Fibroblast of the aortic adventitia (primary cell): ENCODE measurements around the gene METTL3. TPM values are rescaled to one million over a fixed set of nuclear protein-coding genes. Genes with fewer than 3 reads are reported as not detected.

Source experiments
- DNase-seq: peaks from one replicate; pipeline ENCODE4 v3.0.0-alpha.2; 2010; ENCODE audit warnings: low read depth
- H3K4me3 ChIP-seq: 2 replicates; pipeline ENCODE4 v1.5.1; 2011; ENCODE audit warnings: low read depth, mild to moderate bottlenecking, control low read depth, low read length, moderate library complexity
- CTCF ChIP-seq: IDR thresholded peaks from 2 replicates; pipeline ENCODE4 v1.5.1; 2011; ENCODE audit warnings: mild to moderate bottlenecking, low read length, control low read depth, inconsistent platforms; ENCODE audit not compliant: insufficient read depth
- total RNA-seq: library from RNA; depleted of rRNA; stranded (reverse); fragments of >200 nt; gene quantifications from 2 replicates; pipeline ENCODE4 v1.2.3, GENCODE V29; 2012; ENCODE audit warnings: low replicate concordance

Gene METTL3
- total RNA-seq, 1 donor, result 36.2 TPM

GRCh38 chr14:21543963-21544362 lies 32.8 kb upstream of the METTL3 start:
- no peak overlapping the region for H3K4me3 ChIP-seq
- no peak for TF ChIP-seq CTCF
- no peak for DNase-seq

DNA sequence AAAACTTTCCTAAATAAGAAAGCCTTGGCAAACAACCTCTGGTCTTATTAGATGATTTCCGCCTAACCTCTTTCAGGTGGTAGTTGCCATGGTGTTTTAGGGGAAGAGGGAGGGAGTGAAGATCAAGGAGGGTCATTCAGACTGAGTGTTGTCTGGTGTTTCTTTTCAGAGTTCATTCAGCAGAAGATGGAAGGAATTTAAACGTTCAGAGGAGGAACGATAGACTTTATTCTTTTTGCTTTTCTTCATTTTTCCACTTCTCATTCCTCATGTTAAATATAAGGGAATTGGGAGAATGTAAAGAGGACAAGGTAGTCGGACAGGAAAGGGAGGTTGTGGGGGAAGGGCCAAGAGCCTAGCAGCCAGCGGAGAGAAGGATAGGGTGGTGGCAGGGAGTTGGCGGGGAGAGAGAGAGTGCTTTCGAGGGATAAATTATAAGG lies 32.4 kb upstream of the METTL3 start:
- no peak for DNase-seq
- TF ChIP-seq CTCF, result no peak
- H3K4me3 ChIP-seq, result no peak overlapping the region

DNA sequence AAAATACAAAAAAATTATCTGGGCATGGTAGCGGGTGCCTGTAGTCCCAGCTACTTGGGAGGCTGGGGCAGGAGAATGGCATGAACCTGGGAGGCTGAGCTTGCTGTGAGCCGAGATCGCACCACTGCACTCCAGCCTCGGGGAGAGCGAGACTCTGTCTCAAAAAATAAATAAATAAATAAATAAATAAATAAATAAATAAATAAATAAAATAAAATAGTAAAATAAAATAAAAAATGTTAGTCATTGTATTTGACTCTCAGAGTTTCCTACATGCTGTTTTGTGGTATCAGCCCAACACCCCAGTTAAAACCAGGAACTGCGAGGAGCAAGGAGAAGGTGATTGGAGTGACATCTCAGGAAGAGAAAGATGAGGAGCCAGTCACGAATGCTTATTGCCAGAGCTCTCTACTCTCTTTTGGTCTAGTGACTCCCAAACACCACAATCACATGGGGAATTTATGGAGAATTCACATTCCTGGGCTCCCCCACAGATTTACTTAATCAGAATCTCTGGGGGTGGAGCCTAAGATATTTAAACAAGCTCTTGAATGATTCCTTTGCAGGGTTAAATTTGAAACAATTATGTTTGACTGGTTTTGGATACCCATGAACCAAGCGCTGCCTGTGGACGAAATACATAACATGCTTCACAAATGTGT lies 30.4 kb upstream of the METTL3 start:
- DNase-seq, result no peak
- no peak overlapping the region for H3K4me3 ChIP-seq
- no peak for TF ChIP-seq CTCF

- no peak for TF ChIP-seq CTCF
- no peak for DNase-seq
- H3K4me3 ChIP-seq, result no peak overlapping the region
These were observed 28.2 kb upstream of the METTL3 start for GRCh38 chr14:21539189-21539940.

DNA sequence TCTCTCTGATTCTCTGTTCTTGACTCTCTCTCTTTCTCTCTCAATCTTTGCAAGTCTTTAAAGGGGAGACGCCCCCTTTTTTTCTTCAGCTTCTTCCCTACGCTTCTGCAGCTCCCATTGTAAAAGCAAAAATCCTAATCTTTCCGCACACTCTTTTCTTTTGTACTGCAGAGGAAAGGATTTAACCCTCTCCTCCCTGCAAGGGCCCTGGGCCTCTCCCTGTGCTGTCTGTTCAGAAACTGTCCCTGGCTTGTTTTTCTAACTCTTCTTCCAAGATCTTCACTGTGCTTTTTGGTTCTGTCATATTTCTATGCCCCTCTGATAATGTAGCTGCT lies 25.9 kb upstream of the METTL3 start:
- H3K4me3 ChIP-seq, result no peak overlapping the region
- no peak for DNase-seq
- no peak for TF ChIP-seq CTCF

DNA sequence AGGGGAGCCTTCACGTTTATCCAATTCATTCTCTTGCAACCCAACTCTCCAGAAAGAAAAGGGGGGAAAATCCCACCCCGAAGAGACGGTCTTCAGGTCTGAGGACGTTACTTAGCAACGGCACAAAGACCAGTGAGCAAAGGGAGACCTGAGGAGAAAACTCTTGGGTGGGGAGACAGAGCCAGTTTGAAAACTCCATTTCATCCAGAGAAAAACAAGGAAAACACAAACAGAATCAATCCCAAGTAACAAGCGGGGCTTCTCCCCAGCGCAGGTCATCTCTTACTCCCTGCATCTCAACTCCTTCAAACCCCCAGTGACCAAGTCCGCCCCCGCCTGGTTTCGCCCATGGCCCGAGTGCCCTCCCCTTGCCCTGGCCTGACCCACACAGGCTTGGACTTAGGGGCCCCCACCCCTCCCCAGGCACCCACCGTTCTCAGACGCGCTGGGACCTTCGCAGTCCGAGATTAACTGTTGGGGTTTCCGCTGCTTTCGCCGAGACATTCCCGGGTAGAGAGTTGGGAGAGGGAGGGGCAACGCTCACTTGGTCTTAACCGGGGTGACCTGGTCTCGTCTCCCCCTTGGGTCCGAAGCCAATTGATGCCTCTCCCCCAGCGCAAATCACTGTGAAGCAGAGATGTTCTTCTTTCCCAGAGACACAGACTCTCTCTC lies 25.4 kb upstream of the METTL3 start:
- TF ChIP-seq CTCF, result no peak
- DNase-seq, result no peak
- peak overlapping the region; percentile 31 for H3K4me3 ChIP-seq
